ENCODE measurements around the gene ERBIN. TPM values are rescaled to one million over a fixed set of nuclear protein-coding genes. Genes with fewer than 3 reads are reported as not detected.

ERBIN gene
- total and polyA plus RNA-seq, 2 of the 13 experiments (the other 11 are each of a cell fraction or from before 2014, with no cell fraction given), result 14.4 to 41.7 TPM

DNA sequence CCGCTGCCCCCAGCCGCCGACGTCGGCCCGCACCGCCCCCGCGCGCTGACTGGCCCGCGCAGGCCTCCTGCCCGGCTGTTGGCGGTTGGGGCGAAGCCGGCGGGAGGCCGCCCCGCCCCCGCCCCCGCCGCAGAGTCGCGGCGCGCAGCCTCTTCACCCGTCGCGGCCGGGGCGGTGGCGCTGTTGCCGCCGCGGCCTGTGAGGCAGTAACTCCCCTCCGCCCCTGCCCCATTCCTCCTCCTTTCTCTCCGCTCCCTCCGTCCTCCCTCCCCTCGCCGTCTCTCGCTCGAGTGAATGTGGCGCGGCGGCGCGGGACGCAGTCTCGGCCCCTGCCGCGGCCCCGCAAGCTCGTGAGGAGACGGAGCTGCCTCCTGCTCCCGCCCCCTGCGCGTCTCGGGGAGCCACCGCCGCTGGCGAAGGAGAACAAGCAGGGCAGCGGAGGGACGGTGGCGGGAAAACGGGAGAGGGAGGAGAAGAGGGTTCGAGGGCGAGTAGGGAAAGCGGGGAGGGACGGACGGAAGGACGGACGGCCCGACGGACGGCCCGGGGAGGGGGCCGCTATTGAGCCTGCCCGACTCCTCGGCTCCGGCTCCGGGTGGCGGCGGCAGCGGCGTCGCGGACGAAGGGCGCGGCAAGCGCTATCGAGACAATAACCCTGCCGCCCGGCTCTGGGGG lies 637 bp upstream of the ERBIN start (continued):
- TF ChIP-seq PHF21A (CRISPR knock-in tag; IDR thresholded peaks at IDR 0.05) (no peak), ZNF660 (CRISPR knock-in tag; IDR thresholded peaks at IDR 0.05; ENCODE audit: borderline replicate concordance, low read depth) (no peak), RBAK (CRISPR knock-in tag; IDR thresholded peaks at IDR 0.05) (no peak), ZC3H4 (CRISPR knock-in tag; IDR thresholded peaks at IDR 0.05; ENCODE audit: borderline replicate concordance) (0 out of 2 replicates have a peak, but pooled peaks have one; percentile 83), GLMP (CRISPR knock-in tag; IDR thresholded peaks at IDR 0.05; ENCODE audit: borderline replicate concordance) (no peak), ARID5B (CRISPR knock-in tag; IDR thresholded peaks at IDR 0.05) (peak; percentile 17; the same call in 1 of the 2 replicates), RARA (CRISPR knock-in tag; IDR thresholded peaks at IDR 0.05) (no peak), SIN3A (IDR thresholded peaks at IDR 0.05; ENCODE audit: borderline replicate concordance, low read depth, low read length) (peak; percentile 59; the same call in 1 of the 2 replicates), ATF1 (CRISPR knock-in tag; IDR thresholded peaks at IDR 0.05) (no peak), ZNF788 (CRISPR knock-in tag; IDR thresholded peaks at IDR 0.05; ENCODE audit: borderline replicate concordance) (no peak), ZBTB7A (CRISPR knock-in tag; IDR thresholded peaks at IDR 0.05) (no peak; the same call in 1 of the 2 replicates), ZBTB34 (CRISPR knock-in tag; IDR thresholded peaks at IDR 0.05) (no peak), CEBPG (CRISPR knock-in tag; IDR thresholded peaks at IDR 0.05) (0 out of 2 replicates have a peak, but pooled peaks have one; percentile 2), GLI4 (CRISPR knock-in tag; IDR thresholded peaks at IDR 0.05; ENCODE audit: borderline replicate concordance) (no peak), HHEX (CRISPR knock-in tag; IDR thresholded peaks at IDR 0.05) (no peak), NCOR1 (IDR thresholded peaks at IDR 0.05; ENCODE audit: borderline replicate concordance, low read length) (no peak), ZSCAN9 (CRISPR knock-in tag; IDR thresholded peaks at IDR 0.05; ENCODE audit: borderline replicate concordance) (peak; percentile 59), SP4 (CRISPR knock-in tag; IDR thresholded peaks at IDR 0.05) (peak; percentile 64; the same call in 1 of the 2 replicates), FOXA1 (IDR thresholded peaks at IDR 0.05) (no peak), FOXA1 (CRISPR knock-in tag; IDR thresholded peaks at IDR 0.05) (peak; percentile 31; the same call in 1 of the 2 replicates), ZNF556 (CRISPR knock-in tag; IDR thresholded peaks at IDR 0.05; ENCODE audit: borderline replicate concordance) (no peak)
- TF ChIP-seq, protein P1, sequence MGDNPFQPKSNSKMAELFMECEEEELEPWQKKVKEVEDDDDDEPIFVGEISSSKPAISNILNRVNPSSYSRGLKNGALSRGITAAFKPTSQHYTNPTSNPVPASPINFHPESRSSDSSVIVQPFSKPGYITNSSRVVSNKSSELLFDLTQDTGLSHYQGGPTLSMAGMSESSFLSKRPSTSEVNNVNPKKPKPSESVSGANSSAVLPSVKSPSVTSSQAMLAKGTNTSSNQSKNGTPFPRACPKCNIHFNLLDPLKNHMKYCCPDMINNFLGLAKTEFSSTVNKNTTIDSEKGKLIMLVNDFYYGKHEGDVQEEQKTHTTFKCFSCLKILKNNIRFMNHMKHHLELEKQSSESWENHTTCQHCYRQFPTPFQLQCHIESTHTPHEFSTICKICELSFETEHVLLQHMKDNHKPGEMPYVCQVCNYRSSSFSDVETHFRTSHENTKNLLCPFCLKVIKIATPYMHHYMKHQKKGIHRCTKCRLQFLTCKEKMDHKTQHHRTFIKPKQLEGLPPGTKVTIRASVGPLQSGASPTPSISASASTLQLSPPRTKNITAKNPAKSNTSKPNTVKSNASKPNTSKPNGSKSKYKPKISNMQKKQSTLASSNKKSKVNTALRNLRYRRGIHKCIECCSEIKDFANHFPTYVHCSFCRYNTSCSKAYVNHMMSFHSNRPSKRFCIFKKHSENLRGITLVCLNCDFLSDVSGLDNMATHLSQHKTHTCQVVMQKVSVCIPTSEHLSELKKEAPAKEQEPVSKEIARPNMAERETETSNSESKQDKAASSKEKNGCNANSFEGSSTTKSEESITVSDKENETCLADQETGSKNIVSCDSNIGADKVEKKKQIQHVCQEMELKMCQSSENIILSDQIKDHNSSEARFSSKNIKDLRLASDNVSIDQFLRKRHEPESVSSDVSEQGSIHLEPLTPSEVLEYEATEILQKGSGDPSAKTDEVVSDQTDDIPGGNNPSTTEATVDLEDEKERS (CRISPR knock-in tag; IDR thresholded peaks at IDR 0.05), result no peak

All from HepG2 (cell line).